Purkinje cell (primary cell): ENCODE measurements around the gene ASB17. TPM values are rescaled to one million over a fixed set of nuclear protein-coding genes. Genes with fewer than 3 reads are reported as not detected.

Experiments
- polyA plus RNA-seq: library from polyadenylated mRNA; unstranded; fragments of >200 nt; fragmentation: Nextera tagmentation; gene quantifications from 2 replicates; pipeline ENCODE4 v1.2.1, GENCODE V29; 2014

ASB17 gene, protein sequence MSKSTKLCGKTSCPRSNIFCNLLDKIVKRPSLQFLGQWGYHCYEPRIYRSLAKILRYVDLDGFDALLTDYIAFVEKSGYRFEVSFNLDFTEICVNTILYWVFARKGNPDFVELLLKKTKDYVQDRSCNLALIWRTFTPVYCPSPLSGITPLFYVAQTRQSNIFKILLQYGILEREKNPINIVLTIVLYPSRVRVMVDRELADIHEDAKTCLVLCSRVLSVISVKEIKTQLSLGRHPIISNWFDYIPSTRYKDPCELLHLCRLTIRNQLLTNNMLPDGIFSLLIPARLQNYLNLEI
- 0.36 TPM in 1 of 2 replicates, not detected in the other for polyA plus RNA-seq

DNA sequence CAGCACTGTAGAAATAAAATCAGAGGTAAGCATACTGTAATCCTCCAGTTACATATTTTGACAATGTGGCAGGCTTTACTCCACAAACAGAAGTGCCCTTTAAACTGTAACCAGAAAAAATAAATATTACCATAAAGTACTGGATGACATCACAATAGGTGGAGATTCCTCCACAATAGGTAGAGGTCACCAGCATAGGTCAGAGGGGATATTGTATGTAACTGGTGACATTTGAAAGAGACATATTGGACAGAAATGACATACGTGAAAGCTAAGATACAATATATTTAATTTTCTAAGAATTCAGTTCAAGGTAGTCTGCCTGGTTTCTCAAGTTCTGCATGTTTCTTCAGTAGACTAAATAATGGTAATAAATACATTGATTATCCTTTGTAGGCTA is at the start of gene ASB17:
ASB17 (minus strand) TSS at position 101 of the 400 bp plus-strand sequence. CDS start 113 bp downstream, outside the sequence.

Other genes with a start within 250 kb of the ASB17 start
- gene ACADM, start 207.7 kb downstream of the ASB17 start, polyA plus RNA-seq: 91.0 and 123 TPM in 2 replicates
- 110 and 129 TPM in 2 replicates for gene RABGGTB, start 146.1 kb downstream of the ASB17 start, polyA plus RNA-seq
- 0.11 and 0.35 TPM in 2 replicates for gene MSH4, start 135.5 kb downstream of the ASB17 start, polyA plus RNA-seq
- 2.8 and 11.5 TPM in 2 replicates for gene ST6GALNAC3, start 142.3 kb upstream of the ASB17 start, polyA plus RNA-seq